Activated T-helper 2 cell treated with anti-CD3 and anti-CD28 coated beads, Interferon-gamma antibody, Interleukin-2, Interleukin-4, amounts not matched to agents 10 μg/mL and 5 μg/mL and 100 μg/mL, durations not matched to agents 14 hours and 24 hours and 36 hours (primary cell): ENCODE measurements around the gene UGT2A2. TPM values are rescaled to one million over a fixed set of nuclear protein-coding genes. Genes with fewer than 3 reads are reported as not detected.

Experiments used
- DNase-seq: peaks from one replicate; pipeline ENCODE4 v3.0.0; 2021; ENCODE audit warnings: low spot score
- H3K27ac Mint-ChIP-seq: one replicate; pipeline ENCODE4 v1.8.0; 2021; ENCODE audit warnings: mixed read lengths
- H3K27me3 Mint-ChIP-seq: one replicate; pipeline ENCODE4 v1.8.0; 2021; ENCODE audit warnings: low read depth, mixed read lengths
- H3K36me3 Mint-ChIP-seq: one replicate; pipeline ENCODE4 v1.8.0; 2021; ENCODE audit warnings: low read depth, mixed read lengths
- H3K4me1 Mint-ChIP-seq: one replicate; pipeline ENCODE4 v1.8.0; 2021; ENCODE audit warnings: low read depth, mixed read lengths
- H3K4me3 Mint-ChIP-seq: one replicate; pipeline ENCODE4 v1.8.0; 2021; ENCODE audit warnings: low read depth, mild to moderate bottlenecking, moderate library complexity, mixed read lengths
- H3K9me3 Mint-ChIP-seq: one replicate; pipeline ENCODE4 v1.8.0; 2021; ENCODE audit warnings: mixed read lengths
- intact Hi-C: fragments of 100-400 bp; cut with micrococcal nuclease; formaldehyde crosslinking; loops from one replicate; pipeline ENCODE4 v1.15.1; 2023
- total RNA-seq: library from RNA; stranded (reverse); gene quantifications from 2 replicates; pipeline ENCODE4 v1.2.3, GENCODE V29; 2022

UGT2A2 gene
- total RNA-seq, 1 donor from 2014 or later, result not detected

- H3K27me3 Mint-ChIP-seq, result no peaks in the 10 kb centered on the region
- no peaks in the 10 kb centered on the region for H3K9me3 Mint-ChIP-seq
- no peak for DNase-seq
- H3K36me3 Mint-ChIP-seq, result no peaks in the 10 kb centered on the region
- no peak overlapping the region for H3K27ac Mint-ChIP-seq
- H3K4me3 Mint-ChIP-seq, result no peak overlapping the region
- intact Hi-C loops, result no loop called here
- H3K4me1 Mint-ChIP-seq, result no peaks in the 10 kb centered on the region
Measured at GRCh38 chr4:69549651-69550050, 89.8 kb downstream of the UGT2A2 start.

GRCh38 chr4:69546134-69546765 lies 93.2 kb downstream of the UGT2A2 start:
- Mint-ChIP-seq H3K4me1 (no peaks in the 10 kb centered on the region), H3K27ac (no peak overlapping the region), H3K4me3 (no peak overlapping the region), H3K36me3 (no peaks in the 10 kb centered on the region), H3K27me3 (no peaks in the 10 kb centered on the region), H3K9me3 (no peaks in the 10 kb centered on the region)
- intact Hi-C loops, result no loop called here
- DNase-seq, result no peak

Other genes starting within 250 kb of the UGT2A2 start
- gene UGT2B4, start 143.7 kb downstream of the UGT2A2 start, total RNA-seq, result not detected in 2 replicates
- not detected in 2 replicates for gene UGT2A1, start 13.6 kb upstream of the UGT2A2 start, total RNA-seq
- gene SULT1B1, start 121.0 kb upstream of the UGT2A2 start, total RNA-seq, result 0.11 and 0.25 TPM in 2 replicates
- gene SULT1E1, start 220.5 kb upstream of the UGT2A2 start, total RNA-seq, result not detected in 2 replicates